LNCAP (cell line): Measurements from ENCODE around the gene GPBP1L1.

Source experiments
- TF ChIP-seq, protein P1 (sequence below): fragments of 450-650 bp; IDR thresholded peaks from 2 replicates; pipeline ENCODE4 v1.5.1; 2017; ENCODE audit warnings: mild to moderate bottlenecking

GPBP1L1 gene

DNA sequence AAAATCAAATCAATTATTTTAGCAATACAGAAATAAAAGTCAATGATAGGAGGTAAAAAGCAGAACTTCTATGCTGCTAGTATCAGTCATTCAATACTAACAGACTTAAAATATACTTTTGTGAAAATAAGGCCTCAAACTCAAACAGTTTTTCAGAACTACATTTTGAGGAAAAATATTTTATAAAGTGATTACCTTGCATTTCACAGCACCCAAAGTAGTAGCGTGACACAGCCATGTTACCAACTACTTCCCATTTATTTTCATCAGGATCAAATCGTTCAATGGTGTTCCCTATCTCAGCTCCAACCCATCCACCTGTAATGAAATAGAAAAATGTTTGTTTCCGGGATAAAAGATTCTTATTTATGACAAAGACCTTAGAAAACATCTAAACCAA is 30.4 kb upstream of the GPBP1L1 start:
- TF ChIP-seq, protein P1, sequence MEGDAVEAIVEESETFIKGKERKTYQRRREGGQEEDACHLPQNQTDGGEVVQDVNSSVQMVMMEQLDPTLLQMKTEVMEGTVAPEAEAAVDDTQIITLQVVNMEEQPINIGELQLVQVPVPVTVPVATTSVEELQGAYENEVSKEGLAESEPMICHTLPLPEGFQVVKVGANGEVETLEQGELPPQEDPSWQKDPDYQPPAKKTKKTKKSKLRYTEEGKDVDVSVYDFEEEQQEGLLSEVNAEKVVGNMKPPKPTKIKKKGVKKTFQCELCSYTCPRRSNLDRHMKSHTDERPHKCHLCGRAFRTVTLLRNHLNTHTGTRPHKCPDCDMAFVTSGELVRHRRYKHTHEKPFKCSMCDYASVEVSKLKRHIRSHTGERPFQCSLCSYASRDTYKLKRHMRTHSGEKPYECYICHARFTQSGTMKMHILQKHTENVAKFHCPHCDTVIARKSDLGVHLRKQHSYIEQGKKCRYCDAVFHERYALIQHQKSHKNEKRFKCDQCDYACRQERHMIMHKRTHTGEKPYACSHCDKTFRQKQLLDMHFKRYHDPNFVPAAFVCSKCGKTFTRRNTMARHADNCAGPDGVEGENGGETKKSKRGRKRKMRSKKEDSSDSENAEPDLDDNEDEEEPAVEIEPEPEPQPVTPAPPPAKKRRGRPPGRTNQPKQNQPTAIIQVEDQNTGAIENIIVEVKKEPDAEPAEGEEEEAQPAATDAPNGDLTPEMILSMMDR: no peak

GRCh38 chr1:45713711-45714110 is 27.4 kb upstream of the GPBP1L1 start:
- TF ChIP-seq, protein P1: no peak

- TF ChIP-seq, protein P1: no peak
Observed at GRCh38 chr1:45704637-45705036, 18.3 kb upstream of the GPBP1L1 start.

- TF ChIP-seq, protein P1: no peak
Observed at GRCh38 chr1:45694823-45695222, 8.5 kb upstream of the GPBP1L1 start.

DNA sequence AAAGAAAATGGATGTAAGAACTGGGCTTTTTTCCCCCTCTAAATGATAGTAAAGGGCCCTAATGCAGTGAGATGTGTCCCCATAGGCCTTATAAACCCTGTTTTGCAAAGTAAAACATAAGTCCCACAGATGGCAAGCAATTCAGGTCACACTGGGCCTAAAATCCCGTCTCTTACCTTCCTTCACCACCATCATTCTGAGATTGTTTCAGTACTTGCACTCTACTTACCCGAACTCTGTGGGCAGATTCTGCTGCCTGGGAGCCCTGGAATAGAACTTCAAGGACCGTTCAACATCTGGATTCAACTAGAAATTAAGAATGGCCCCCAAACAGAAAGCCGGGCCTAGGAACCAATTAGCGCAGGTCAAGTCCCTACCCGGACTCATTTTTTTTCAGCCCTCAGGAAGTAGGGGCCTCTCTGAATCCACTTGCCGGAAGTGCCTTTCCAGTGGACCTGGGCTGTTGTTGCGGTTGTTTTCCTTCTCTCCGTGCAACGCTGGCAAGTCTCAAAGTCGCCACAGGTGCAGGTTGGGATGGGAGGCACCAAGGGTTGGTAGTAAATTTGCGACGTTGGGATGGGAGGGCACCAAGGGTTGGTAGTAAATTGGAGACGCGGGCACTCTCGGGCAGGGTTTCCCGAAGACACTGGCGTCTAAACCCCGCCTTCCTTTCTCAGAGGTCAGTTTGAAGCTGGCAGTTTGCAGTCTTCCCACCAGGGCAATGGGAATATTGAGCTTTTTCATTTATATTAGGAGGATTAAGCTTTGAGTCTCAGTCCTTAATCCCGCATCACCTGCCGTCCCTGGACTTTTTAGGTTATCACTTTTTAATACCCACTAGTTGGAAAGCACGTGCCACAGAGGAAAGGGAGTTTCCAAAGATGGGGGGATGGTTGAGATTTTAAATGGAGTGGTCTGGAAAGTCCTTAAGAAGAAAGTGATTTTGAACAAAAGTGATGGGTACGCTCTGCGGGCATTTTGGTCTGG is 1.7 kb upstream of the GPBP1L1 start, which contains the start of gene TMEM69:
Gene TMEM69, plus strand, starts transcription at position 428 of the 987 bp plus-strand sequence. CDS start 2,888 bp downstream, outside the sequence.
- TF ChIP-seq, protein P1: no peak

DNA sequence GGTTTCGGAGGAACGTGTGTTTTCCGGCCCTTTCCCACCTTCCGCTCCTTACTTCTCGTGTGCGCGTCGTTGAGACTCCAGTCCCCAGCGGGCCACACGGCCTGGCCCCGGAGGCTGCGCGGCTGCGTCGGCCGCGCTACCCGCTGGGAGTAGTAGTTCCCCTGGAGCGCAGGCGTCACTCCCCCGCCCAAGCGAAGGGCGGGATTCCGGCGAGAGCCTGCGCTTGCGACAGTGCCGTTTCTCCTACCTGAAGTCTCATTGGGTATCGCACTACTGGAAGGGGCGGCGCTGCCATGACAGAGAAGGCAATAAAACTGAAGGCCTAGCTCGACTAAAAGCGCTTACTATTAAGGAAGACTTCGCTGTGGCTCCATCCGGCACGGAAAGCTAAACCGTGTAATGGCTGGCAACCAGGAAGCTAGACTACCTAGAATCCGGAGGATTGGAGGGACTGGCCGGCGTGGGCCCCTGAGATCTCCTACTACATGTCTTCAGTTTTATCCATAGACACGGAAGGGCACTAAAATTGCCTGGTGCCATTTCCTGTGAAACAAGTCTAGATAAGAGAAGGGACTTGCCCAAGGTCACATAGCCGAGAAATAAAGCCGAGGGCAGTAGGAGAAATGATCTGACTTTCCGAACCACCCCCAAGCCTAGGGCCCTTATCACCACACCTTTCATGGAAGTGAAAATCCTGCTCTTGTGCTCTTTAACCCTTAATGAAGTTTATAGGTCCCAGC is 851 bp upstream of the GPBP1L1 start:
- TF ChIP-seq, protein P1: no peak

DNA sequence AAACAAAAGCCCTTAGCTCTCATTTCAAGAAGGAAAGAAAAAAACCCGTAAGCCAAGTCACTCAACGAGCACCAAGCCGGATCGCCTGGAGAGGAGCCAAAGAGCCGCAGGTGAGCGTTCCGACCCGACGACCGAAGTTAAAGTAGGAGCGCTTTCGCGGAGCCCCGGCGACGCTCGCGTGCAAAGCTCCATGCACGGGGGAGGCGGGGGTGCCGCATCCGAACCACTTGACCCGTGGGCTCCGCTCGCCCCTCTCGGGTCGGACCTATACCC is 382 bp downstream of the GPBP1L1 start:
- TF ChIP-seq, protein P1: no peak
